ENCODE measurements around the gene HOXB1. TPM values are rescaled to one million over a fixed set of nuclear protein-coding genes. Genes with fewer than 3 reads are reported as not detected.

HOXB1 gene
- total RNA-seq, 1 donor from 2014 or later: not detected

GRCh38 chr17:48576479-48577309, 45.9 kb upstream of the HOXB1 start:
- no peak for TF ChIP-seq CTCF (IDR thresholded peaks at IDR 0.05)
- TF ChIP-seq EZH2phosphoT487 (IDR thresholded peaks at IDR 0.05): peak; percentile 86
- TF ChIP-seq EZH2 (IDR thresholded peaks at IDR 0.05): peak; percentile 91
- Histone ChIP-seq H3K36me3 (no peaks in the 10 kb centered on the region), H3K9me3 (ENCODE audit: low read depth) (no peaks in the 10 kb centered on the region), H3K4me1 (no peaks in the 10 kb centered on the region), H4K20me1 (ENCODE audit: low read depth) (peaks cover 94% of the 10 kb centered on the region), H3K79me2 (ENCODE audit: low read depth) (no peaks in the 10 kb centered on the region), H2AFZ (replicated peaks) (no peak overlapping the region), H3K27me3 (peaks cover 100% of the 10 kb centered on the region), H3F3A (ENCODE audit: low read depth) (peaks cover 4% of the 10 kb centered on the region), H3K4me2 (no peak overlapping the region), H3K27ac (no peak overlapping the region), H3K9ac (no peak overlapping the region), H3K4me3 (no peak overlapping the region)
- peak; percentile 46 for DNase-seq (ENCODE audit: low spot score)
- H3K9me3 Mint-ChIP-seq: peaks cover 11% of the 10 kb centered on the region
- no peaks in the 10 kb centered on the region for H3K36me3 Mint-ChIP-seq
- H3K4me1 Mint-ChIP-seq: no peaks in the 10 kb centered on the region
- no peak overlapping the region for H3K27ac Mint-ChIP-seq
- peaks cover 91% of the 10 kb centered on the region for H3K27me3 Mint-ChIP-seq (ENCODE audit: insufficient read depth, low read depth)
- no peak overlapping the region for H3K4me3 Mint-ChIP-seq

- Histone ChIP-seq H2AFZ (replicated peaks) (no peak overlapping the region), H3K4me1 (no peaks in the 10 kb centered on the region), H4K20me1 (ENCODE audit: low read depth) (peaks cover 94% of the 10 kb centered on the region), H3K27me3 (peaks cover 100% of the 10 kb centered on the region), H3K9ac (no peak overlapping the region), H3K27ac (no peak overlapping the region), H3K9me3 (ENCODE audit: low read depth) (no peaks in the 10 kb centered on the region), H3K4me3 (no peak overlapping the region), H3K36me3 (no peaks in the 10 kb centered on the region), H3F3A (ENCODE audit: low read depth) (peaks cover 4% of the 10 kb centered on the region), H3K4me2 (no peak overlapping the region), H3K79me2 (ENCODE audit: low read depth) (no peaks in the 10 kb centered on the region)
- Mint-ChIP-seq H3K4me3 (no peak overlapping the region), H3K4me1 (no peaks in the 10 kb centered on the region), H3K27ac (no peak overlapping the region), H3K27me3 (ENCODE audit: insufficient read depth, low read depth) (peaks cover 82% of the 10 kb centered on the region), H3K36me3 (no peaks in the 10 kb centered on the region), H3K9me3 (peaks cover 10% of the 10 kb centered on the region)
- peak; percentile 52 for DNase-seq (ENCODE audit: low spot score)
- TF ChIP-seq CTCF (IDR thresholded peaks at IDR 0.05): no peak
- TF ChIP-seq EZH2phosphoT487 (IDR thresholded peaks at IDR 0.05): no peak
- TF ChIP-seq EZH2 (IDR thresholded peaks at IDR 0.05): no peak
Measured at GRCh38 chr17:48575673-48576478, 45.1 kb upstream of the HOXB1 start.

GRCh38 chr17:48575066-48575582, 44.3 kb upstream of the HOXB1 start:
- Mint-ChIP-seq H3K27me3 (ENCODE audit: insufficient read depth, low read depth) (peaks cover 75% of the 10 kb centered on the region), H3K9me3 (peaks cover 9% of the 10 kb centered on the region), H3K36me3 (no peaks in the 10 kb centered on the region), H3K27ac (no peak overlapping the region), H3K4me3 (no peak overlapping the region), H3K4me1 (no peaks in the 10 kb centered on the region)
- H4K20me1 ChIP-seq (ENCODE audit: low read depth): peaks cover 94% of the 10 kb centered on the region
- no peak overlapping the region for H3K4me3 ChIP-seq
- H3K4me1 ChIP-seq: no peaks in the 10 kb centered on the region
- no peaks in the 10 kb centered on the region for H3K36me3 ChIP-seq
- TF ChIP-seq CTCF (IDR thresholded peaks at IDR 0.05): no peak
- TF ChIP-seq EZH2phosphoT487 (IDR thresholded peaks at IDR 0.05): no peak
- TF ChIP-seq EZH2 (IDR thresholded peaks at IDR 0.05): no peak
- H3K27ac ChIP-seq: no peak overlapping the region
- H2AFZ ChIP-seq (replicated peaks): no peak overlapping the region
- H3K9ac ChIP-seq: no peak overlapping the region
- no peaks in the 10 kb centered on the region for H3K9me3 ChIP-seq (ENCODE audit: low read depth)
- H3K27me3 ChIP-seq: peaks cover 100% of the 10 kb centered on the region
- H3F3A ChIP-seq (ENCODE audit: low read depth): peaks cover 4% of the 10 kb centered on the region
- no peak for DNase-seq (ENCODE audit: low spot score)
- no peaks in the 10 kb centered on the region for H3K79me2 ChIP-seq (ENCODE audit: low read depth)
- no peak overlapping the region for H3K4me2 ChIP-seq
